NCI-H187 (cell line): ENCODE measurements around the gene GPR160.

ENCODE experiments used
- DNase-seq, 2 experiments: peaks; one replicate each; lab custom pipeline; 2025; lab: John Stamatoyannopoulos, UW

GPR160 gene

DNA sequence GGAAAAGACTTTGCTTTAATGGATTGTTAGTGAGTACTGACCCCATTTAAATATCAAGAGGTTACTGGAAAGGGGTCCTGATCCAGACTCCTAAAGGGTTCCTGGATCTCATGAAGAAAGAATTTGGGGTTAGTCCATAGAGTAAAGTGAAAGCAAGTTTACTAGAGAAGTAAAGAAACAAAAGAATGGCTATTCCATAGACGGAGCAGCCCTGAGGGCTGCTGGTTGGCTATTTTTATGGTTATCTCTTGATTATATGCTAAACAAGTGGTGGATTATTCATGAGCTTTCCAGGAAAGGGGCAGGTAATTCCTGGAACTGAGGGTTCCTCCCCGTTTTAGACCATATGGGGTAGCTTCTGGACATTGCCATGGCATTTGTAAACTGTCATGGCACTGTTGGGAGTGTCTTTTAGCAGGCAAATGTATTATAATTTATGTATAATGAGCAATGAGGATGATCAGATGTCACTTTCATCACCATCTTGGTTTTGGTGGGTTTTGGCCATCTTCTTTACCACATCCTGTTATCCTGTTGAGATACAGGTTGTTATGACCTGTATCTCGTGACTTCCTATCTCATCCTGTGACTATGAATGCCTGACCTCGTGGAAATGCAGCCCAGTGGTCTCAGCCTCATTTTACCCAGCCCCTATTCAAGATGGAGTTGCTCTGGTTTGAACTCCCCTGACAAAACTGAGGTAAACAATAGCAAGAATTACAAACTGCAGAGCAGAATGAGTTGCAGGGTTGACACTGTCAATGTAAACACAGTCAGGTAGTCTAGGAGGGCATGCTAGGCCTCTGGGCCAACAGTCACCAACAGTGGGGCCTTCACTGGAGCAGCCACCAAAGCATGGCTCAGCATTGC is 10.3 kb upstream of the GPR160 start:
- DNase-seq: no peak

- DNase-seq: no peak
Observed at GRCh38 chr3:170033489-170033888, 4.3 kb upstream of the GPR160 start.

DNA sequence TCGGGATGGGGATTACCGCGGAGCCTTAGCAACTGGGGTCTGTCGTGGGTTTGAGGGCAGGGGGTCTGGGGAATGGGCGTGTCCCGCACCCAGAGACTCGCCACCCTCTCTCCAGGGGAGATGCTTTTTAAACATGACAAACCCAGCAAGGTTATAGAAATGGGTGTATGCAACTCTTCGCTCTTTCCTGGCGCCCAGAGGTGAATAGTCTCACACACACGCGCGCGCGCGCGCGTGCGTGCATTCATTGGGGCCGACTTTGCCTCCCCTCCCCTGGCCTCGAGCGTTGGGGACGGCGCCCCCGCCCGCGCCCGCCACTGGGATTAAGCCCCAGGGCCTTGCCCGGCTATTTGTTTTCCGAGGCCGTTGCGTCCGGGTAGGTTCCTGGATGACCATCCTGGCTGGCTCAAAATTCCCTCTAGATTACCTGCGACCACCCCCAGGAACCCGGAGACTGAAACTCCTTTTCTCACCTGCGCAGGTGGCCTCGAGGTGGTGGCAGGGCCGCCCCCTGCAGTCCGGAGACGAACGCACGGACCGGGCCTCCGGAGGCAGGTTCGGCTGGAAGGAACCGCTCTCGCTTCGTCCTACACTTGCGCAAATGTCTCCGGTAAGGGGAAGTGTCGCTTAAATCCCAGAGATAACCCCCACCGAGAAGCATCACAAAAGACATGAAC is 777 bp downstream of the GPR160 start:
- no peak for DNase-seq

- DNase-seq: no peak
Observed at GRCh38 chr3:170040418-170040817, 2.6 kb downstream of the GPR160 start.

- DNase-seq: no peak
Observed at GRCh38 chr3:170043506-170043905, 5.7 kb downstream of the GPR160 start.

DNA sequence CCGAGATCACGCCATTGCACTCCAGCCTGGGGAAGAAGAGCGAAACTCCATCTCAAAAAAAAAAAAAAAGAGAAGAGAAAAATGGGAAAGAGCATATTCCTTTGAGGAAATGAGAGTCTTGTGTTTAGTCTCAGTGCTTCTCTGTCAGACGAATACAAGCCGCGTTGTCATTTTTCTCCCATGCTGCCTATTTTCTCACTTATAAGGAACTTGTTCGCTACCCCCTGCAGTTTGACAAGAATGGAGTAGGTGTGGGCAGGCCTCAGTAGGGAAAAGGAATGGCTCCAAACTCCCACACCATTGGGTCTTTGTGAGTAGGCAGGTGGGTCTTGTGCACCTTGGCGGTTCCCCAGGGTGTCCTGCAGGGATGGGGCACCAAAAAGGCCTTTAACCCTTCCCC is 6.5 kb downstream of the GPR160 start:
- no peak for DNase-seq

DNA sequence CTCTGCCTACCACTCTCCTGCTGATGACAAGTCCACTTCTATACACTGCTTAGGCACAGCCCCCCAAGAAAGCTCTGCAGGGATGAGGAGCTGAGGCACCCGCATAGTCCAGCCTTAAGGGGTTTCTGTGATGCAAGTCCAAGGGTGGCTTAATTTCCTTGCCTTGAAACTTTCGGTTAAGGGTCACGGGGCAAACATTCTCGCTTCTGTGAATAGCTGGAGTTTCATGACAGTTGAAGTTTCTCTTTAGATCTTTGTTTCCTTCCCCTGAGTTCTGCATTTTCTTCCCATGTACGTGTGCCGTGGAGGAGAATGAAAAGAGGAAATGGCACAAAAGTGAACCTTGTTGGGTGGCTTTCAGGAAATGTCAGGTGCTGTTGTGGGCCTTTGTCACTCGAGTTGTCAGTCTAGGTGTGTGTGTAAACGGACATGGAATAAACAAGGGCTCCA is 7.0 kb downstream of the GPR160 start:
- DNase-seq: no peak

DNA sequence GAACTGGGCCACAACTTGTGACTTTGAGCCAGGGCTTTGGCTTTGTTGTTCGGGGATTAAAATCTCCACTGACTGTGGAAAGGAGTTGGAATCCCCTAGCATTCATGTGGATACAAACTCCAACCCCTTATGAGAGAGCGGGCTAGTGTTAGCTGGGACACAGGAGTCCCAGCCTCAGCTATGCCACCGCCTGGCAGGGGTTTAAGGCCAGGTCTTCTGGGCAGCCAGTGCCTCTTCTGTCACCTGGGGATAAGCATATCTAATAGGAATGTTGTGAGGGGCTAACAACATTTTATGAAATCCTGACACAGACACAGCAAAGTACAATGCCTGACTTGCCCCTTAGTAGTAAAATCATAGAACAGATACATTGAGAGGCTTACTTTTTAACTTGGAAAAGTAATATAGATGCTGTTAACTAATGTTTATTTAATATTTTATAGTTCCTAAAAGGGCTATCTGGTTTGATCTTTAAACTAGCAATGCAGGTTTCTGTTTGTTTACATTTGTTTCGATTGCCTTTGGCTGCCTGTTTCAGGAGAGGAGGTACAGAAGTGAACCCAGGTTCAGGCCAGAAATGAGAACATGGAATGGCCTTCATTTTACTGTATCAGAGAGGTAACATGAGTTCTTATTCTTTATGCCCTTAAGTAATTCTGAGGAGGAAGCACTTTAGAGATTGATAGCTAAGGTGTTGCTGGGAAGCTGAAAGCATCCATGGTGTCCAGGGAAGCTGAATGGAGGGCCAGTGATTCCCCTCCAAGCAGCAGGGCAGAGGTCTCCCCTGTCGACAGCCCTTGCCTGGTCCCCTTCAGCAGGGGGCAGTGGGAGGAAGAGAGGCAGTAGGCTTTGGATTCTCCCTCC is 8.7 kb downstream of the GPR160 start:
- DNase-seq: no peak

DNA sequence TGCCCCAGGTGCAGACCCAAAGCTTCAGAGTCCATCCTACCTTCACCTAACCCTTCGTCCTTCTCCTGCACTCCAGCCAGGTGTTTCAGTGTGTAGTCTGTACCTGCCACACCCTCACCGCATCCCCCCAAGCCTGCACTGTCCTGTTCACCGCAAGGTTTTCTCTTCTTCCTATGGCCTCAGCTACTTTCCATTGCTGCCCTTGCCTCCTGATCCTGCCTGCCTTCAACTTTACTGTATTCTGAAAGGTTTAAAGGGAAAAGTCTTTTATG is 9.3 kb downstream of the GPR160 start:
- DNase-seq: no peak

- DNase-seq: no peak
Observed at GRCh38 chr3:170049146-170050000, 11.6 kb downstream of the GPR160 start.

- no peak for DNase-seq
Observed at GRCh38 chr3:170050753-170051152, 13.0 kb downstream of the GPR160 start.

DNA sequence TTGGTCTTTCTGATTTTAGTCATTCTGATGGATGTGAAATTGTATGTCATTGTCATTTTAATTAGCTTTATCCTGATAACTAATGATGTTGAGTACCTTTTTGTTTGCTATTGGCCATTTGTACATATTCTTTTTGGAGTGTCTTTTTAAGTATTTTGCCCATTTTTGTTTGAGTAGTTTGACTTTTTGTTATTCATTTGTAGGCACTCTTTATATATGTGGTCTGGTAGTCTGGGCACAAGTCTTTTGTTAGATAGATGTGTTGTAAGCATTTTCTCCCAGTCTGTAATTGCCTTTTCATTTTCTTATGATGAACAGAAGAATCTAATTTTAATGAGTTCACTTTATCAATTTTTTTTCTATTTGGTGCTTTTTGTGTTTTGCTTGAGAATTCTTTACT is 14.6 kb downstream of the GPR160 start:
- DNase-seq: no peak

DNA sequence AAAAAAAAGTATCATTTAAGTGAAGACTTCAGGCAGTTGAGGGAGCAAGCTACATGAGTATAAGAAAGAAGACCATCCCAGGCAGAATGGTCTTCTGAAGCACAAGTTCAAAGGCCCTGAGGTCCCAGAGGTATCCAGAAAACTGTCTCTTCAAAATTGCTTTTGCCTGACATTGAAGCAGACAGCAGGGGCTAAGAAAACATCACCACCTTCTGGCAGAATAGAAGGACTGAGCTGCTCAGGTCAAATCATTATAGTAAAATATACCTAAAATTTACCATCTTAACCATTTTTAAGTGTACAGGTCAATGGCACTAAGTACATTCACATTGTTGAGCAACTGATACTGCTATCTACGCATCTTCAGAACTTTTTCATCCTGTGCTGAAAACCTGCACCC is 16.4 kb downstream of the GPR160 start:
- DNase-seq: no peak

DNA sequence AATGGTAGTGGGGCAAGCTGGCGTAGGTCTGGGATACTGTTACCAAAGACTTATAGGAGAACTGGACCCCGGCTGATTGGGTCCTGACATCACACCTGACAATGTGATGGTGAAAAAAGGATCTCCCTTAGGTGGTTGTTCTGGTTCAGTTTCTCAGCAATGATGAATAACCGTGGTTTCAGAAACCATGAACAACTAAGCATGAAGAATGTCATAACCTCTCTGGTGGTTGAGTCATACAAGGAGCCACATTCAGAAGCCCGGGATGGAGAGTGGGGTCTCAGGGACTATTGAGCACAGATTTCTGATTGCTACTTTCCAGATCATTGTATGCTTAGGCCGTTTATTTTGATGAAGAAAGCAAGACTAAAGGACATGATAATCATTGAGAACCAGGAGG is 17.4 kb downstream of the GPR160 start:
- DNase-seq: no peak

- DNase-seq: no peak
Observed at GRCh38 chr3:170056710-170057454, 19.1 kb downstream of the GPR160 start.

DNA sequence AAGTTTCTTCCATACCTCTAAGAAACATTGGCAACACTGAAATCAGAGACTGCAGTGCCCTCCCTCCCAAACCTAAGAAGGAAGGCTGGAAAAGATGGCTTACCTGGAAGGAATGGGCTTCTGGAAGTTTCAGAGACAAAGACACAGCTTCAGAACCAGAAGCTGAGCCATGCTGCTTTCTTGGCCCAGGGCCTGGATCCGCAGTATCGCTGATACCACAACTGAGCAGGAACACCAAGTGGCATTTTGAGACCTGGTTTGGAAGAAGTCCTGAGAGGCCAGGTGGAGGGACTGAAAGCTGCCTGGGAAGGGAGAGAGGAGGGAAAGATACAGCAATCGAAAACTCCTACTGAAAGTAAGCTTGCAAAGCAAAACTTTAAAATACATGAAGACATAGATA is 19.8 kb downstream of the GPR160 start:
- DNase-seq: no peak

DNA sequence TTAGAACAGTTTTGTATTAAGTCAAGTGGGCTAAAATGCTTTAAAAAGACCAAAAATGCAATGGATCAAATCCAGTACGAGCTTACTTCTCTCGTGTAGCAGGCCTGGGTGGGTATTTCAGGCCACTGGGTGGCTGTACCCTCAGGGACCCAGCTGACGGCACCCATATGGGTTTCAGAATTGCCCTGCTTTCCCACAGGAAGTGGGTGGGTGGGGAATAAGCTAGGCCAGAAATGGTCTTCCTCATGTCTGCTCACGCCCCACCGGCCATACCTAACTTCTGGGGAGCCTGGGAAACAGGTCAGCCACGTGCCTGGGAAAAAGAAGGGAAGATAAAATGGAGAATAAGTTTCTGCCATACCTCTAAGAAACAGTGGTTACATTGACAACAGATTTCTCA is 20.3 kb downstream of the GPR160 start:
- no peak for DNase-seq

GRCh38 chr3:170059447-170059846 is 21.7 kb downstream of the GPR160 start:
- DNase-seq: no peak

DNA sequence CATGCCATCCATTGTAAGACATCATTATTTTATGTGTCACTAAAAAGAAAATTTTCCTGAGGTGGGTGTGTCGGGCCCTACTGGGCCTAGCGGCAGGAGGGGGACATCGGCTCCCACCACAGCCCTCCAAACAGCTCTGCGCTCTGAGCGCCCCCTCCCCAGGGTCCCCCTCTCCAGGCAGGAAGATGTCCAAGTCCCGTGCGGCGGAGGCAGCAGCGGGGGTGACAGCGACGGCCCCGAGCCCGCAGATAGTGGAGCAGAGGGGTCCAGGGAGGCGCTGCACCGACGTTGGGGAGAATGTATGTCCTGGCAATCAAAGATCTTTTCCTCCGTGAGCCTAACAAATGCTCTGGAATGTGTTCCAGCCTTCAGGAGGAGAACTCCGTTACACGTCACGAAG is 24.3 kb downstream of the GPR160 start:
- DNase-seq: no peak

- no peak for DNase-seq
Observed at GRCh38 chr3:170062769-170063168, 25.0 kb downstream of the GPR160 start.

DNA sequence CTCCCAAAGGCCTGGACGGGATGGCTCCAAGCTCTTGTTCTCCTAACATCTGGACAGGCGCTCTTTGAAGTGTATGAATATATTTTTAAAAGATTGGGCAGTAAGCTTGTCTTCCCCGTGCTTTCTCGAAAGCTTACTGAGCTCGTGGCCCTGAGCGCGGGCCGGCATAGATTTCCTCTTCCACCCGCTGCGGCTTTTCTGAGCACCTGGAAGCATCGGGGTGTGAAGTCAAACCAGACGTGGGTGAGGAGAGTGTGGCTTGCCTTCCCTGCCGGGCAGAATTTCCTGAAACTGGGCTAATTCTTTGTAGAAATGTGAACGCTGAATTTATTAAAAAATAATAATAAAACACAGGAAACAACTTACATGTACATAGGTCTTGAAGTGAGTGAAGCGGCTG is 25.9 kb downstream of the GPR160 start:
- DNase-seq: no peak
